ENCODE measurements around the gene FUBP1. TPM values are rescaled to one million over a fixed set of nuclear protein-coding genes. Genes with fewer than 3 reads are reported as not detected.

Gene FUBP1
- total and polyA plus RNA-seq, 2 donors (not counting 3 experiments of a cell fraction or from before 2014, with no cell fraction given) = 112 to 166 TPM

DNA sequence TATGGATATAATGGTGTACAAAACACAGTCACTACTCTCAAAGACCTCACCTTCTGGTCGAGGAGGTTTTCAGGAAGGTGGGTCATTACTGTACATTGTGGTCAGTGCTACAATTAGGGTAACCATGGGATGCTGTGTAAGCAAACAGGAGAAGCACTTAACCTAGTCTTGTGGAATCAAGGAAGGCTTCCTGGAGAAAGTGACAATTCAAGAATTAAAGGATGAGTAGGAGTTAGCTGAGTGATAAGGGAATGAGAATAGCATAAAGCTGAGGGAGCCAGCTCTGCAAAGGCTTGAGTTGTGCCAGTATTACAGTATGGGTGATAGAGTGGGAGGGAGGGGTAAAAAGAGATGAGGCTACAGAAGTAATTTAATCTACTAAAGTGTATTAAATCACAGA lies 73.3 kb downstream of the FUBP1 start:
- BruUV-seq (replicated peaks) = no TSS peak
- H3K79me2 ChIP-seq (ENCODE audit: control insufficient read depth, insufficient read depth, low read length) = peaks cover 13% of the 10 kb centered on the region
- no peaks in the 10 kb centered on the region for H4K20me1 ChIP-seq (replicated peaks; ENCODE audit: control insufficient read depth, extremely low read depth, insufficient read depth, low read length)
- dilution Hi-C loops (cut with MboI; ENCODE audit: extremely low pct_ligation_motif_present, low sequenced_read_pairs) = no loop called here
- no peaks in the 10 kb centered on the region for H3K9me1 ChIP-seq (replicated peaks; ENCODE audit: control insufficient read depth, extremely low read depth, insufficient read depth, low read length)
- H3K4me3 ChIP-seq (replicated peaks in 1 of 3; ENCODE audit: insufficient read depth in 1 of 3, low read depth in 1 of 3, low read length in 3 of 3) = no peak overlapping the region
- ChIA-PET POLR2A (no interaction called here), CTCF (interaction anchor here (1.4 kb wide), 1 partner anchor 10 kb away, joined by 5 read pairs; no protein-coding TSS in a partner anchor)
- no peak overlapping the region for H3K27ac ChIP-seq (ENCODE audit: insufficient read depth, low read depth, low read length)
- H3K27me3 ChIP-seq (ENCODE audit: control insufficient read depth in 2 of 2, insufficient read depth in 2 of 2, low read length in 2 of 2) = no peaks in the 10 kb centered on the region
- no peak for TF ChIP-seq MAX (IDR thresholded peaks at IDR 0.05; ENCODE audit: insufficient read depth, insufficient read length)
- TF ChIP-seq JUN (IDR thresholded peaks at IDR 0.05; ENCODE audit: borderline replicate concordance, insufficient read depth, insufficient read length, low read depth) = no peak
- TF ChIP-seq EZH2 (IDR thresholded peaks at IDR 0.05; ENCODE audit: borderline replicate concordance, low read depth, low read length, severe bottlenecking) = no peak
- no peak for TF ChIP-seq GATA2 (IDR thresholded peaks at IDR 0.05; ENCODE audit: insufficient read depth, insufficient read length, low read depth, low read length)
- no peak for TF ChIP-seq POLR2A (IDR thresholded peaks at IDR 0.05; ENCODE audit: low read depth, low read length)
- no peak for TF ChIP-seq MYC (IDR thresholded peaks at IDR 0.05; ENCODE audit: low read depth, low read length)
- TF ChIP-seq FOS (IDR thresholded peaks at IDR 0.05; ENCODE audit: borderline replicate concordance, insufficient read depth, low read length) = no peak
- TF ChIP-seq POLR2AphosphoS5 (IDR thresholded peaks at IDR 0.05; ENCODE audit: insufficient read depth, low read depth, low read length) = no peak
- TF ChIP-seq, protein P1, sequence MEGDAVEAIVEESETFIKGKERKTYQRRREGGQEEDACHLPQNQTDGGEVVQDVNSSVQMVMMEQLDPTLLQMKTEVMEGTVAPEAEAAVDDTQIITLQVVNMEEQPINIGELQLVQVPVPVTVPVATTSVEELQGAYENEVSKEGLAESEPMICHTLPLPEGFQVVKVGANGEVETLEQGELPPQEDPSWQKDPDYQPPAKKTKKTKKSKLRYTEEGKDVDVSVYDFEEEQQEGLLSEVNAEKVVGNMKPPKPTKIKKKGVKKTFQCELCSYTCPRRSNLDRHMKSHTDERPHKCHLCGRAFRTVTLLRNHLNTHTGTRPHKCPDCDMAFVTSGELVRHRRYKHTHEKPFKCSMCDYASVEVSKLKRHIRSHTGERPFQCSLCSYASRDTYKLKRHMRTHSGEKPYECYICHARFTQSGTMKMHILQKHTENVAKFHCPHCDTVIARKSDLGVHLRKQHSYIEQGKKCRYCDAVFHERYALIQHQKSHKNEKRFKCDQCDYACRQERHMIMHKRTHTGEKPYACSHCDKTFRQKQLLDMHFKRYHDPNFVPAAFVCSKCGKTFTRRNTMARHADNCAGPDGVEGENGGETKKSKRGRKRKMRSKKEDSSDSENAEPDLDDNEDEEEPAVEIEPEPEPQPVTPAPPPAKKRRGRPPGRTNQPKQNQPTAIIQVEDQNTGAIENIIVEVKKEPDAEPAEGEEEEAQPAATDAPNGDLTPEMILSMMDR (IDR thresholded peaks at IDR 0.05; ENCODE audit: extremely low read depth in 1 of 2, insufficient read depth in 1 of 2, low read depth in 1 of 2, low read length in 2 of 2) = no peak
- H3K9me3 ChIP-seq (replicated peaks; ENCODE audit: control insufficient read depth, insufficient read depth, low read length) = no peaks in the 10 kb centered on the region
- no peaks in the 10 kb centered on the region for H3K36me3 ChIP-seq (ENCODE audit: control insufficient read depth in 2 of 2, extremely low read depth in 1 of 2, insufficient read depth in 2 of 2, low read length in 2 of 2)
- no peak overlapping the region for H3K9ac ChIP-seq (replicated peaks; ENCODE audit: extremely low read depth, insufficient read depth, low read length)
- H2AFZ ChIP-seq (ENCODE audit: low read depth, low read length) = no peak overlapping the region
- no peak overlapping the region for H3K4me2 ChIP-seq (ENCODE audit: insufficient read depth, low read length)
- FAIRE-seq = no peak
- no peaks in the 10 kb centered on the region for H3K4me1 ChIP-seq (ENCODE audit: control insufficient read depth, extremely low read depth, insufficient read depth, low read length)
- intact Hi-C loops (cut with micrococcal nuclease) = loop anchor here (10.0 kb wide), 1 partner anchor 371 kb away; no protein-coding TSS in a partner anchor
- DNase-seq (ENCODE audit: low read depth, low spot score) = no peak
